ENCODE data around the gene MAGEF1. TPM values are rescaled to one million over a fixed set of nuclear protein-coding genes. Genes with fewer than 3 reads are reported as not detected.

Gene MAGEF1
- total and polyA plus RNA-seq, 2 of the 8 experiments (the other 6 are each of a cell fraction or from before 2014, with no cell fraction given): 26.5 to 56.7 TPM

GRCh38 chr3:184691397-184692231, 20.2 kb downstream of the MAGEF1 start:
- H3K27ac ChIP-seq (ENCODE audit: low read depth, low read length): no peak overlapping the region
- CTCF ChIA-PET (ENCODE audit: partially characterized antibody): interaction anchor here (1.2 to 2.6 kb wide), 6 partner anchors 15 to 130 kb away, joined by 4 to 13 read pairs (median 8); partner anchors contain the start of gene EPHB3

More at GRCh38 chr3:184691397-184692231, 20.2 kb downstream of the MAGEF1 start:
- H3K4me3 ChIP-seq (ENCODE audit: extremely low read depth in 1 of 4, insufficient read depth in 2 of 4, low read depth in 3 of 4, low read length in 4 of 4): no peak overlapping the region
- no peaks in the 10 kb centered on the region for H3K79me1 ChIP-seq (ENCODE audit: low read depth, low read length)
- H3K14ac ChIP-seq (ENCODE audit: insufficient read length): no peak overlapping the region
- DNase-seq (ENCODE audit: low read depth in 1 of 2, low spot score in 2 of 2): no peak
- TF ChIP-seq SUZ12 (IDR thresholded peaks at IDR 0.05; ENCODE audit: low read length) (no peak), SIRT6 (IDR thresholded peaks at IDR 0.05; ENCODE audit: low read length) (no peak), CBX8 (IDR thresholded peaks at IDR 0.05; ENCODE audit: borderline replicate concordance, low read depth, low read length) (no peak), ASH2L (IDR thresholded peaks at IDR 0.05; ENCODE audit: low read length) (no peak), HDAC2 (IDR thresholded peaks at IDR 0.05; ENCODE audit: borderline replicate concordance in 1 of 2, low read depth in 2 of 2, low read length in 2 of 2) (no peak), BCL11A (IDR thresholded peaks at IDR 0.05; ENCODE audit: low read depth in 2 of 2, low read length in 2 of 2) (no peak), KDM5A (IDR thresholded peaks at IDR 0.05; ENCODE audit: low read length) (no peak), SRF (IDR thresholded peaks at IDR 0.05; ENCODE audit: low read depth, low read length) (no peak), GABPA (IDR thresholded peaks at IDR 0.05; ENCODE audit: borderline replicate concordance, insufficient read depth, low read length) (no peak), RXRA (IDR thresholded peaks at IDR 0.05; ENCODE audit: insufficient read depth, low read depth, low read length) (no peak)
- no peaks in the 10 kb centered on the region for H4K20me1 ChIP-seq (replicated peaks in 1 of 2; ENCODE audit: control insufficient read depth in 1 of 2, insufficient read depth in 2 of 2, low read length in 2 of 2)
- WGBS, 2 experiments (ENCODE audit: extremely low coverage in 1 of 2, insufficient coverage in 1 of 2, insufficient read length in 1 of 2, insufficient replicate concordance in 2 of 2, low coverage in 1 of 2, low lambda C conversion rate in 2 of 2, missing lambda C conversion rate in 1 of 2): 82% methylated on average over 18 of the region's 23 CpGs; no CpG with 5 or more reads in 1 of the 2 experiments
- H2AFZ ChIP-seq (ENCODE audit: low read length): no peak overlapping the region; the same call in 1 of the 2 replicates
- H2BK12ac ChIP-seq (ENCODE audit: low read depth, low read length): no peak overlapping the region
- no peak for FAIRE-seq
- H3K9me3 ChIP-seq (ENCODE audit: insufficient read depth in 2 of 2, low read depth in 1 of 2, low read length in 1 of 2): no peaks in the 10 kb centered on the region
- no peak overlapping the region for H2BK20ac ChIP-seq (ENCODE audit: low read length)
- H2BK5ac ChIP-seq (ENCODE audit: low read depth, low read length): no peak overlapping the region
- peaks cover 2 to 8% (median 4%) of the 10 kb centered on the region in 4 experiments; a peak in 4 of 7 replicates for H3K4me1 ChIP-seq (replicated peaks in 1 of 4; ENCODE audit: control insufficient read depth in 3 of 4, insufficient read depth in 4 of 4, low read length in 3 of 4)
- no peak overlapping the region for H3K4ac ChIP-seq (replicated peaks; ENCODE audit: insufficient read length, low read depth, low read length)
- no peaks in the 10 kb centered on the region for H3K79me2 ChIP-seq (ENCODE audit: control insufficient read depth in 1 of 2, insufficient read depth in 2 of 2, low read length in 2 of 2)
- no peak overlapping the region for H2BK120ac ChIP-seq (replicated peaks; ENCODE audit: low read depth, low read length)
- H3K23me2 ChIP-seq (ENCODE audit: low read depth, low read length): no peaks in the 10 kb centered on the region; the same call in 1 of the 2 replicates
- peaks cover 0 to 3% (median 0%) of the 10 kb centered on the region in 4 experiments; a peak in 1 of 7 replicates for H3K27me3 ChIP-seq (replicated peaks in 1 of 4; ENCODE audit: control insufficient read depth in 3 of 4, extremely low read depth in 1 of 4, insufficient read depth in 3 of 4, low read length in 3 of 4)
- no peak overlapping the region; a peak in 1 of 4 replicates for H3K4me2 ChIP-seq (ENCODE audit: insufficient read depth in 1 of 2, low read depth in 2 of 2, low read length in 2 of 2)
- H2BK15ac ChIP-seq (ENCODE audit: low read length): no peak overlapping the region
- no peak overlapping the region for H3K9ac ChIP-seq (replicated peaks in 1 of 4; ENCODE audit: extremely low read depth in 1 of 4, low read depth in 3 of 4, low read length in 3 of 4)
- no peak overlapping the region for H3K23ac ChIP-seq (ENCODE audit: insufficient read length)
- no peak overlapping the region for H3K56ac ChIP-seq (replicated peaks; ENCODE audit: insufficient read length, low read depth, low read length)
- no peak overlapping the region for H4K91ac ChIP-seq (replicated peaks; ENCODE audit: insufficient read length, low read length)
- peak overlapping the region; percentile 68 for H4K8ac ChIP-seq (ENCODE audit: extremely low read depth, insufficient read depth, low read length)
- no peak overlapping the region; the same call in 1 of the 2 replicates for H3K18ac ChIP-seq (ENCODE audit: extremely low read depth, low read length)
- no peaks in the 10 kb centered on the region for H3K36me3 ChIP-seq (ENCODE audit: control insufficient read depth in 2 of 4, insufficient read depth in 4 of 4, low read length in 3 of 4)
- no peak overlapping the region for H2AK5ac ChIP-seq (ENCODE audit: low read depth, low read length)
- POLR2A ChIA-PET (ENCODE audit: partially characterized antibody): interaction anchor here (0.9 to 2.4 kb wide), 2 partner anchors 19 to 20 kb away, joined by 5 to 13 read pairs; partner anchors contain the start of gene MAGEF1
- H4K5ac ChIP-seq (ENCODE audit: insufficient read length, low read depth, low read length): no peak overlapping the region
